Measurements from ENCODE around the gene F10. TPM values are rescaled to one million over a fixed set of nuclear protein-coding genes. Genes with fewer than 3 reads are reported as not detected.

Gene F10
- total and polyA plus RNA-seq, 2 experiments from 2014 or later = 0.76 to 1.6 TPM

GRCh38 chr13:113157929-113158747 is 35.5 kb downstream of the F10 start, which contains the start of gene PROZ (continued):
- TF ChIP-seq, protein P1, sequence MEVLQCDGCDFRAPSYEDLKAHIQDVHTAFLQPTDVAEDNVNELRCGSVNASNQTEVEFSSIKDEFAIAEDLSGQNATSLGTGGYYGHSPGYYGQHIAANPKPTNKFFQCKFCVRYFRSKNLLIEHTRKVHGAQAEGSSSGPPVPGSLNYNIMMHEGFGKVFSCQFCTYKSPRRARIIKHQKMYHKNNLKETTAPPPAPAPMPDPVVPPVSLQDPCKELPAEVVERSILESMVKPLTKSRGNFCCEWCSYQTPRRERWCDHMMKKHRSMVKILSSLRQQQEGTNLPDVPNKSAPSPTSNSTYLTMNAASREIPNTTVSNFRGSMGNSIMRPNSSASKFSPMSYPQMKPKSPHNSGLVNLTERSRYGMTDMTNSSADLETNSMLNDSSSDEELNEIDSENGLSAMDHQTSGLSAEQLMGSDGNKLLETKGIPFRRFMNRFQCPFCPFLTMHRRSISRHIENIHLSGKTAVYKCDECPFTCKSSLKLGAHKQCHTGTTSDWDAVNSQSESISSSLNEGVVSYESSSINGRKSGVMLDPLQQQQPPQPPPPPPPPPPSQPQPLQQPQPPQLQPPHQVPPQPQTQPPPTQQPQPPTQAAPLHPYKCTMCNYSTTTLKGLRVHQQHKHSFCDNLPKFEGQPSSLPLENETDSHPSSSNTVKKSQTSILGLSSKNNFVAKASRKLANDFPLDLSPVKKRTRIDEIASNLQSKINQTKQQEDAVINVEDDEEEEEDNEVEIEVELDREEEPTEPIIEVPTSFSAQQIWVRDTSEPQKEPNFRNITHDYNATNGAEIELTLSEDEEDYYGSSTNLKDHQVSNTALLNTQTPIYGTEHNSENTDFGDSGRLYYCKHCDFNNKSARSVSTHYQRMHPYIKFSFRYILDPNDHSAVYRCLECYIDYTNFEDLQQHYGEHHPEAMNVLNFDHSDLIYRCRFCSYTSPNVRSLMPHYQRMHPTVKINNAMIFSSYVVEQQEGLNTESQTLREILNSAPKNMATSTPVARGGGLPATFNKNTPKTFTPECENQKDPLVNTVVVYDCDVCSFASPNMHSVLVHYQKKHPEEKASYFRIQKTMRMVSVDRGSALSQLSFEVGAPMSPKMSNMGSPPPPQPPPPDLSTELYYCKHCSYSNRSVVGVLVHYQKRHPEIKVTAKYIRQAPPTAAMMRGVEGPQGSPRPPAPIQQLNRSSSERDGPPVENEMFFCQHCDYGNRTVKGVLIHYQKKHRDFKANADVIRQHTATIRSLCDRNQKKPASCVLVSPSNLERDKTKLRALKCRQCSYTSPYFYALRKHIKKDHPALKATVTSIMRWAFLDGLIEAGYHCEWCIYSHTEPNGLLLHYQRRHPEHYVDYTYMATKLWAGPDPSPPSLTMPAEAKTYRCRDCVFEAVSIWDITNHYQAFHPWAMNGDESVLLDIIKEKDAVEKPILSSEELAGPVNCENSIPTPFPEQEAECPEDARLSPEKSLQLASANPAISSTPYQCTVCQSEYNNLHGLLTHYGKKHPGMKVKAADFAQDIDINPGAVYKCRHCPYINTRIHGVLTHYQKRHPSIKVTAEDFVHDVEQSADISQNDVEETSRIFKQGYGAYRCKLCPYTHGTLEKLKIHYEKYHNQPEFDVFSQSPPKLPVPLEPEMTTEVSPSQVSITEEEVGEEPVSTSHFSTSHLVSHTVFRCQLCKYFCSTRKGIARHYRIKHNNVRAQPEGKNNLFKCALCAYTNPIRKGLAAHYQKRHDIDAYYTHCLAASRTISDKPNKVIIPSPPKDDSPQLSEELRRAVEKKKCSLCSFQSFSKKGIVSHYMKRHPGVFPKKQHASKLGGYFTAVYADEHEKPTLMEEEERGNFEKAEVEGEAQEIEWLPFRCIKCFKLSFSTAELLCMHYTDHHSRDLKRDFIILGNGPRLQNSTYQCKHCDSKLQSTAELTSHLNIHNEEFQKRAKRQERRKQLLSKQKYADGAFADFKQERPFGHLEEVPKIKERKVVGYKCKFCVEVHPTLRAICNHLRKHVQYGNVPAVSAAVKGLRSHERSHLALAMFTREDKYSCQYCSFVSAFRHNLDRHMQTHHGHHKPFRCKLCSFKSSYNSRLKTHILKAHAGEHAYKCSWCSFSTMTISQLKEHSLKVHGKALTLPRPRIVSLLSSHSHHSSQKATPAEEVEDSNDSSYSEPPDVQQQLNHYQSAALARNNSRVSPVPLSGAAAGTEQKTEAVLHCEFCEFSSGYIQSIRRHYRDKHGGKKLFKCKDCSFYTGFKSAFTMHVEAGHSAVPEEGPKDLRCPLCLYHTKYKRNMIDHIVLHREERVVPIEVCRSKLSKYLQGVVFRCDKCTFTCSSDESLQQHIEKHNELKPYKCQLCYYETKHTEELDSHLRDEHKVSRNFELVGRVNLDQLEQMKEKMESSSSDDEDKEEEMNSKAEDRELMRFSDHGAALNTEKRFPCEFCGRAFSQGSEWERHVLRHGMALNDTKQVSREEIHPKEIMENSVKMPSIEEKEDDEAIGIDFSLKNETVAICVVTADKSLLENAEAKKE (CRISPR knock-in tag; IDR thresholded peaks at IDR 0.05) = no peak
- no peak for TF ChIP-seq NANOG (IDR thresholded peaks at IDR 0.05; ENCODE audit: borderline replicate concordance)
- TF ChIP-seq STAT1 (IDR thresholded peaks at IDR 0.05; ENCODE audit: unreplicated experiment) = no peak
- no peak for TF ChIP-seq EZH2phosphoT487 (IDR thresholded peaks at IDR 0.05; ENCODE audit: unreplicated experiment)
- TF ChIP-seq, protein P2, sequence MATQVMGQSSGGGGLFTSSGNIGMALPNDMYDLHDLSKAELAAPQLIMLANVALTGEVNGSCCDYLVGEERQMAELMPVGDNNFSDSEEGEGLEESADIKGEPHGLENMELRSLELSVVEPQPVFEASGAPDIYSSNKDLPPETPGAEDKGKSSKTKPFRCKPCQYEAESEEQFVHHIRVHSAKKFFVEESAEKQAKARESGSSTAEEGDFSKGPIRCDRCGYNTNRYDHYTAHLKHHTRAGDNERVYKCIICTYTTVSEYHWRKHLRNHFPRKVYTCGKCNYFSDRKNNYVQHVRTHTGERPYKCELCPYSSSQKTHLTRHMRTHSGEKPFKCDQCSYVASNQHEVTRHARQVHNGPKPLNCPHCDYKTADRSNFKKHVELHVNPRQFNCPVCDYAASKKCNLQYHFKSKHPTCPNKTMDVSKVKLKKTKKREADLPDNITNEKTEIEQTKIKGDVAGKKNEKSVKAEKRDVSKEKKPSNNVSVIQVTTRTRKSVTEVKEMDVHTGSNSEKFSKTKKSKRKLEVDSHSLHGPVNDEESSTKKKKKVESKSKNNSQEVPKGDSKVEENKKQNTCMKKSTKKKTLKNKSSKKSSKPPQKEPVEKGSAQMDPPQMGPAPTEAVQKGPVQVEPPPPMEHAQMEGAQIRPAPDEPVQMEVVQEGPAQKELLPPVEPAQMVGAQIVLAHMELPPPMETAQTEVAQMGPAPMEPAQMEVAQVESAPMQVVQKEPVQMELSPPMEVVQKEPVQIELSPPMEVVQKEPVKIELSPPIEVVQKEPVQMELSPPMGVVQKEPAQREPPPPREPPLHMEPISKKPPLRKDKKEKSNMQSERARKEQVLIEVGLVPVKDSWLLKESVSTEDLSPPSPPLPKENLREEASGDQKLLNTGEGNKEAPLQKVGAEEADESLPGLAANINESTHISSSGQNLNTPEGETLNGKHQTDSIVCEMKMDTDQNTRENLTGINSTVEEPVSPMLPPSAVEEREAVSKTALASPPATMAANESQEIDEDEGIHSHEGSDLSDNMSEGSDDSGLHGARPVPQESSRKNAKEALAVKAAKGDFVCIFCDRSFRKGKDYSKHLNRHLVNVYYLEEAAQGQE (IDR thresholded peaks at IDR 0.05; ENCODE audit: unreplicated experiment) = no peak

All from GM23338 (cell line).